ENCODE data around the gene RAP2A. TPM values are rescaled to one million over a fixed set of nuclear protein-coding genes. Genes with fewer than 3 reads are reported as not detected.

Gene RAP2A
- total RNA-seq, 3 donors from 2014 or later (not counting 1 experiment from before 2014, with no cell fraction given) = 25.9 to 48.1 (median 30.9) TPM

- H3K27ac Mint-ChIP-seq = peak overlapping the region in 1 of 2 donors; percentile 51
- peaks cover 7% of the 10 kb centered on the region for H3K36me3 Mint-ChIP-seq
- H3K36me3 ChIP-seq (ENCODE audit: control insufficient read depth, insufficient read depth, low read length) = peaks cover 10% of the 10 kb centered on the region
- no peak overlapping the region for H3K4me3 ChIP-seq (ENCODE audit: low read length)
- H3K27me3 Mint-ChIP-seq (ENCODE audit: low read depth in 2 of 2) = no peaks in the 10 kb centered on the region
- no peak overlapping the region for H3K27ac ChIP-seq (ENCODE audit: low read length)
- peak overlapping the region; percentile 9 for H3K4me3 Mint-ChIP-seq
- DNase-seq (peak in 1 of 2 donors; percentile 24), ATAC-seq (peak in 2 of 3 donors; percentile 61 to 70)
- no peaks in the 10 kb centered on the region for H3K9me3 ChIP-seq (ENCODE audit: control insufficient read depth, insufficient read depth, low read length)
- peaks cover 10% of the 10 kb centered on the region for H3K4me1 ChIP-seq (ENCODE audit: control insufficient read depth, insufficient read depth, low read length)
- no peak for TF ChIP-seq CTCF (IDR thresholded peaks at IDR 0.05)
- intact Hi-C loops (cut with micrococcal nuclease) = no loop called here
- H3K4me1 Mint-ChIP-seq = peaks cover 19 to 29% of the 10 kb centered on the region in 2 donors
- no peaks in the 10 kb centered on the region for H3K9me3 Mint-ChIP-seq
- 8% methylated on average over 4 of the region's 4 CpGs for WGBS (ENCODE audit: insufficient coverage)
- H3K27me3 ChIP-seq (ENCODE audit: control insufficient read depth, insufficient read depth, low read length) = no peaks in the 10 kb centered on the region
Observed at GRCh38 chr13:97386801-97387484, 47.0 kb upstream of the RAP2A start.

GRCh38 chr13:97387485-97387839 is 46.5 kb upstream of the RAP2A start:
- H3K27me3 Mint-ChIP-seq (ENCODE audit: low read depth in 2 of 2) = no peaks in the 10 kb centered on the region
- H3K4me1 ChIP-seq (ENCODE audit: control insufficient read depth, insufficient read depth, low read length) = peaks cover 10% of the 10 kb centered on the region
- peak overlapping the region; percentile 9 for H3K4me3 Mint-ChIP-seq
- H3K4me3 ChIP-seq (ENCODE audit: low read length) = no peak overlapping the region
- no peaks in the 10 kb centered on the region for H3K27me3 ChIP-seq (ENCODE audit: control insufficient read depth, insufficient read depth, low read length)
- peaks cover 10% of the 10 kb centered on the region for H3K36me3 ChIP-seq (ENCODE audit: control insufficient read depth, insufficient read depth, low read length)
- no peak overlapping the region for H3K27ac ChIP-seq (ENCODE audit: low read length)
- peak overlapping the region in 1 of 2 donors; percentile 51 for H3K27ac Mint-ChIP-seq
- peak in 1 of 3 donors; percentile 44 for ATAC-seq
- H3K4me1 Mint-ChIP-seq = peaks cover 19 to 29% of the 10 kb centered on the region in 2 donors
- intact Hi-C loops (cut with micrococcal nuclease) = no loop called here
- 80% methylated on average over 5 of the region's 5 CpGs for WGBS (ENCODE audit: insufficient coverage)
- no peaks in the 10 kb centered on the region for H3K9me3 Mint-ChIP-seq
- H3K36me3 Mint-ChIP-seq = peaks cover 6% of the 10 kb centered on the region
- H3K9me3 ChIP-seq (ENCODE audit: control insufficient read depth, insufficient read depth, low read length) = no peaks in the 10 kb centered on the region
- no peak for DNase-seq
- no peak for TF ChIP-seq CTCF (IDR thresholded peaks at IDR 0.05)

GRCh38 chr13:97387890-97388289 is 46.1 kb upstream of the RAP2A start:
- Histone ChIP-seq H3K4me1 (ENCODE audit: control insufficient read depth, insufficient read depth, low read length) (peaks cover 10% of the 10 kb centered on the region), H3K9me3 (ENCODE audit: control insufficient read depth, insufficient read depth, low read length) (no peaks in the 10 kb centered on the region), H3K36me3 (ENCODE audit: control insufficient read depth, insufficient read depth, low read length) (peaks cover 10% of the 10 kb centered on the region), H3K27ac (ENCODE audit: low read length) (no peak overlapping the region), H3K27me3 (ENCODE audit: control insufficient read depth, insufficient read depth, low read length) (no peaks in the 10 kb centered on the region), H3K4me3 (ENCODE audit: low read length) (no peak overlapping the region)
- Mint-ChIP-seq H3K4me1 (peaks cover 19 to 29% of the 10 kb centered on the region in 2 donors), H3K27me3 (ENCODE audit: low read depth in 2 of 2) (no peaks in the 10 kb centered on the region), H3K4me3 (no peak overlapping the region), H3K27ac (peak overlapping the region in 1 of 2 donors; percentile 51), H3K9me3 (no peaks in the 10 kb centered on the region), H3K36me3 (peaks cover 2% of the 10 kb centered on the region)
- DNase-seq (no peak), ATAC-seq (no peak)
- TF ChIP-seq CTCF (IDR thresholded peaks at IDR 0.05) = no peak
- 100% methylated on average over 1 of the region's 1 CpG for WGBS (ENCODE audit: insufficient coverage)
- intact Hi-C loops (cut with micrococcal nuclease) = no loop called here

- peaks cover 19 to 29% of the 10 kb centered on the region in 2 donors for H3K4me1 Mint-ChIP-seq
- no peaks in the 10 kb centered on the region for H3K27me3 Mint-ChIP-seq (ENCODE audit: low read depth in 2 of 2)
- no peaks in the 10 kb centered on the region for H3K36me3 Mint-ChIP-seq
- DNase-seq (no peak), ATAC-seq (no peak)
- H3K27me3 ChIP-seq (ENCODE audit: control insufficient read depth, insufficient read depth, low read length) = no peaks in the 10 kb centered on the region
- peaks cover 10% of the 10 kb centered on the region for H3K36me3 ChIP-seq (ENCODE audit: control insufficient read depth, insufficient read depth, low read length)
- no peak overlapping the region for H3K4me3 ChIP-seq (ENCODE audit: low read length)
- H3K9me3 Mint-ChIP-seq = no peaks in the 10 kb centered on the region
- 41% methylated on average over 3 of the region's 3 CpGs for WGBS (ENCODE audit: insufficient coverage)
- H3K4me3 Mint-ChIP-seq = no peak overlapping the region
- intact Hi-C loops (cut with micrococcal nuclease) = no loop called here
- H3K27ac ChIP-seq (ENCODE audit: low read length) = no peak overlapping the region
- no peak for TF ChIP-seq CTCF (IDR thresholded peaks at IDR 0.05)
- H3K4me1 ChIP-seq (ENCODE audit: control insufficient read depth, insufficient read depth, low read length) = peaks cover 10% of the 10 kb centered on the region
- H3K27ac Mint-ChIP-seq = peak overlapping the region; percentile 36 to 51
- H3K9me3 ChIP-seq (ENCODE audit: control insufficient read depth, insufficient read depth, low read length) = no peaks in the 10 kb centered on the region
Observed at GRCh38 chr13:97388373-97388772, 45.6 kb upstream of the RAP2A start.
